Stimulated activated CD4-positive, alpha-beta T cell treated with anti-CD3 and anti-CD28 coated beads, Interleukin-2, amount 100 ng/mL, for 4 hours (primary cell): ENCODE data around the gene GPR18.
"Not testable (repeated sequence)": the region's sequence is repeated elsewhere in the genome, so short reads cannot be mapped to it uniquely, and the experiment has no call there.

Source experiments
- DNase-seq: peaks from one replicate; pipeline ENCODE4 v3.0.0-alpha.2; 2020; ENCODE audit warnings: low read depth

Gene GPR18

GRCh38 chr13:99266827-99267226, 8.6 kb upstream of the GPR18 start:
- DNase-seq = no peak

GRCh38 chr13:99265821-99266426, 7.7 kb upstream of the GPR18 start:
- no peak for DNase-seq

DNA sequence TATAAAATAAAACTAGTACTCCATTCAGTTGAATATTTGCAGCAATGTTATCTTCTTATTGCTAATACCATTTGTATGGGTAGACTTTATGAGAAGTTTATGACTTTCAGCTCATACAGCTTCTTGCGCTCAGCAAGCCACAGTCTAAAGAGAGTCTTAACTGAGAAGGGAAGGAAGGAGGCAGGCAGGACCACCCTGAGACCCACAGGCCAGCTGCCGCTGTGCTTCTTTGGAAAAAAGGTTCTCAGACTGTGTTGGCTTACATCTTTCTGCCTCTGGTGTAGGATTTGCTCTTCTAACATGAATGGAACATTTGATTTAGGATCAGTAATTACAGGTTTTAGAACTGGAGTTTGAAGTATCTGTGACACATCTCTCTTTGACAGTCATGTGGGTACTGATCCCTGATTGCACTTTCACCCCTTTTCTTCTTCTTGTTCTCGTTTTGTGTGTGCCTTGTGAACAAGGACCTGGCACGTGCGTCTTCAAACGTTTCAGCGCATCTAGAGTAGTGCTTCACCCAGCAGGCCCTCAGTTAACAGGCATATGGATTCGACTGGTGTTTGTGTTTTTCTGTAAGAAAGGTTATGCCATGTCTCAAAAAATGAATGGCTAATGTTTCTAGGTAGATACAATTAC, 7.1 kb upstream of the GPR18 start:
- DNase-seq = no peak

GRCh38 chr13:99264051-99264450, 5.9 kb upstream of the GPR18 start:
- DNase-seq = no peak

GRCh38 chr13:99263126-99263785, 5.1 kb upstream of the GPR18 start:
- no peak for DNase-seq

DNA sequence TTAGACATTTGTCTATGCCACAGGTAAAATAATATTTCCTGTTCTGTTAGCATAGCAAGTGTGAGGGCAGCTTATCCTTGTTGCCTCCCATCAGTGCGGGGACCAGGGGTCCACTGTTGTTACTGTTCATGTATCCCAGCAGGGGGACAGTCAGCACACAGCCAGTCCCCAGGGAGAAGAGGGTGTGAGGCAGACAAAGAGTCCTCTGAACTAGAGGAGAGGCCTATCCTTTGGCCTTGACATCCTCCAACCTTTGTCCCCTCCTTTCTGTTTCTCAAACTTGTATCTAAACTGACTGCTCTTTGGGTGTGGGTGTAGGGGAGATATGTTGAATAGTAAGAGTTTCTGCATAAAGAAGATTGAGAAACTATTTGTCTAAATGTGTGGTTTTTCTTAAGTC, 2.9 kb upstream of the GPR18 start:
- no peak for DNase-seq

DNA sequence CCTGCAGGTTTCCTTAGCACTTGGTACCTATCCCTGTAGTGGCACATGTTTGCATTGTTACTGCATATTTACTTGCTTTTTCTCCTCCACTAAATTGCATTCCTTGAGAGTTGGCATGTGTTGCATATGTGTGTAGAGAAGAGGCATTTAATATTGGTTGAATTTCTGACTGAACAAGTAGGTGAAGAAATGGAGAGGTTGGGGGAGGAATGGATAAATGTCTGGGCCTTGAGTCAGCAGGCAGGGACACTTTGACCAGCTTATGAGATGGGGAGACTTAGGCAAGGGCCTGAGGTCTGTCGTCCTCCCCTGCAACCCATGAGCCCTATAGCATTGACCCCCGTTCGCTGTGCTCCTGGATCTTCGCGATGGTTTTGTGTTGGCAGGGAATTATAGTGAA, 2.0 kb upstream of the GPR18 start:
- no peak for DNase-seq

- no peak for DNase-seq
Observed at GRCh38 chr13:99258946-99259345, 767 bp upstream of the GPR18 start.

- no peak for DNase-seq
Observed at GRCh38 chr13:99257291-99257690, 888 bp downstream of the GPR18 start.

DNA sequence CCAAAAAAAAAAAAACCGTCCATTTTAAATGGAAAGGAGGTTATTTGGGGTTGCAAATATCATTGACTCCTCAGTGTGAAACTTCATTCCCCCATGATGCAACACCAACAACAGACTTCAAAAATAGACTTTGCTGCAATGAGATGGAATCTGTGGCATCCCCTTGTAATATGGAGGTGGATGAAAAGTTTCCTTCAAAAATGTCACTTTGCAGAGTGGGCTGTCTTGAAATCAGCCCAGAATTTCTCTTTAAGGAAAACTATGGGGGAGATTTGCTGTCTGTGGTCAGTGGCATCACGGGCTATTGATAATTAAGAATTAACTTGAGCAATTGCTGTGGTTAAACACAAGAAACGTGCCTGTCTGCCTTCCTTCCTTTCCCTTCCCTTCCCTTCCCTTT, 1.5 kb downstream of the GPR18 start:
- DNase-seq = no peak

GRCh38 chr13:99256283-99256682, 1.9 kb downstream of the GPR18 start:
- DNase-seq = no peak

GRCh38 chr13:99255271-99255670, 2.9 kb downstream of the GPR18 start:
- DNase-seq = no peak

DNA sequence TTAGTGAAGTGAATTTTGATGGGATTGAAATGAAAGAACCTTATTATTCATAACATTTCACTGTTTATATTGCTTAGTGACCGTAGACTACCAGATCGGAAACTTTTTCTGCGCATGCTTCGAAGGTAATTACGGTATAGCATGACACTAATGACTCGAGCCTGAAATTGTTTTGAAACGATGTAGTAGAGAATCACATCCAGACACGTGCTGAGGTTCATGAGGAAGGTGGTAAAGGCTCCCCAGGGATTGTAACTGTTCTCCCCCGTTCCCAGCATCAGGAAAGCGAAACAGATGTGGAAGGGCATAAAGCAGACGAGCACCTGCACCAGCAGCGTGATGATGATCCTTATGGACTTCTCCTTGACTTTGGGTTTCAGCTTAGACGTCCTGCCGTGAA, 3.3 kb downstream of the GPR18 start:
- DNase-seq = no peak

GRCh38 chr13:99251921-99252320, 6.3 kb downstream of the GPR18 start:
- no peak for DNase-seq

DNA sequence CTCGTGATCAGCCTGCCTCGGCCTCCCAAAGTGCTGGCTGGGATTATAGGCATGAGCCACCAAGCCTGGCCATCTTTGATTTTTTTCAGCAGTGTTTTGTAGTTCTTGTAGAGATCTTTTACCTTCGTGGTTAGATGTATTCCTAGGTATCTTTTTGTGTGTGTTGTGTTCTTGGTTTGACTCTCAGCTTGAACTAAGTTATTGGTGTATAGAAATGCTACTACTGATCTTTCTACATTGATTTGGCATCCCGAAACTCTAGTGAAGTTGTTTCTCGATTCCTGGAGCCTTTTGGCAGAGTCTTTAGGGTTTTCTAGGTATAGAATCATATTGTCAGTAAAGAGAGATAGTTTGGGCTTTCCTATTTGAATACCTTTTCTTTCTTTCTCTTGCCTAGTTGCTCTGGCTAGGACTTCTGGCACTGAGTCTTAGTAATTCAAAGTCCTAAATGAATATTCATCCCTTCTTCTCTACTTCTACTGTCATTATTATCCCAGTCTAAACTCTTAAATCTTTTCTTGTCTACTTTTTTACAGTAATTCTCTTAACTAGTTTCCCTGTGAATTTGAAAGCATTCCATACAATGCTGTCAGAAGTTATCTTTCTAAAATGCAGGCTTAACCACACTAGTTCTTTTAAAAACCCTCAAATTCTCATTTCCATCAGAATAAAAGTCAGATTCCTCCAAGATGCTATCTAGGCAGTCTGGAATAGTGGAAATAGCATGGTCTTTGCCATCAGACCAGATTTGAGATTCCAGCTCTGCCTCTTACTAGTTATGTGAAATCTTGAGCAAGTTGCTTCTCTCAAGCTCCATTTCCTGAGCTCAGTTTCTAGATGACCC, 7.0 kb downstream of the GPR18 start:
- DNase-seq = no peak

DNA sequence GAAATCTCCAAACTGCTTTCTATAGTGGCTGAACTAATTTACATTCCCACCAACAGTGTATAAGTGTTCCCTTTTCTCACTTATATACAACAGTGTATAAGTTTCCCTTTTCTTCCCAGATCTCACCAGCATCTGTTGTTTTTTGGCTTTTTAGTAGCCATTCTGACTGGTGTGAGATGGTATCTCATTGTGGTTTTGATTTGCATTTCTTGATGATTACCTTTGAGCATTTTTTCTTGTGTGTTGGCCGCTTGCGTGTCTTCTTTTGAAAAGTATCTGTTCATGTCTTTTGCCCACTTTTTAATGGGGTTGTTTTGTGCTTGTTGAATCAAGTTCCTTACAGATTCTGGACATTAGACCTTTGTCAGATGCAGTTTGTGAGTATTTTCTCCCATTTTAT, 8.6 kb downstream of the GPR18 start:
- DNase-seq = not testable (repeated sequence)

- DNase-seq = not testable (repeated sequence)
Observed at GRCh38 chr13:99249178-99249577, 9.0 kb downstream of the GPR18 start.

- no peak for DNase-seq
Observed at GRCh38 chr13:99246100-99246499, 12.1 kb downstream of the GPR18 start.

DNA sequence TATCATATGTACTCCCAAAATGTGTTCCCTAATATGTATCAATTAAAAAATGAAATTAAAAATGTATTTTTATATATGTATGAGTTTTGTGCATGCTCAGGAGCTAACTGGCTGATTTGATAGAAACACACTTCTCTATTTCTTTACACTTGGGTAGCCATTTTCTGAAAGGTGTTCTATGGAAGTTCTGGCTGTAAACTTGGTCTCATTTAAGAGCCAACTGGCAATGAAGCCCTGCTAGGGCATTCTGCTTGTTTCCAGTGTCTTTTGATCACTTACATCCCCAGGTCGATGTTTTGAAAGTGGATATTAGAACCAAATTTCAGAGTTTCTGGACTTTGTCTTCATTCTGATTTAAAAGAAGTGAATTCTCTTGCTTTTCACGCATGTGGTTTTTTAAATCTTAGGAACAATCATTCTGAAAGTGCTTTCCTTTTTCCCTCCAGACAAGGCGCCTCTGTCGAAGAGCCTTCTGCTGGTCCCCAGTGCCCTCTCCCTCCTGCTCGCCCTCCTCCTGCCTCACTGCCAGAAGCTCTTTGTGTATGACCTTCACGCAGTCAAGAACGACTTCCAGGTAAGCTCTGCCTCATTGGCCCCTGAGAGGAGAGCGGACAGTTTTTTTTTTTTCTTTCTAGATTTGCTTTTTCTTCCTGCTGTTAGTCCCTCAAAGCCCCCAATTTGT, 20.1 kb downstream of the GPR18 start:
- DNase-seq = no peak

DNA sequence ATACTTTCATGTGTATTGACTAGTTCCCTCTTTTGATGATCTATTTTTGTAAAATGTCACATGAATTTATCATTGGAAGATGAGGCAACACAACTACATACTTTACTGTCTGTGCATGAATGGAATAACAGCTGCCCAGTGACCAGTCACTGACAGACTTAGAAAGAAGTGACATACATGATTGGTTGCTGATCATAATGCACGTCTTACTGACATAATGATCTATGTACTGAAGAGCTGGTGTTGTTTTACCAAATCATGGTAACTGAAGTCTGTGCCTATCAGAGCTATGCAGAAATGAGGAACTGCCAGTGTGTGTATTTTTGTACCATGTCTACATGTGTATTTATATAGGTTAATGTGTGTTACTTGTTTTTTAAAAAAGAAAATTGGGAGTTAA, 26.5 kb downstream of the GPR18 start:
- DNase-seq = no peak

- DNase-seq = no peak
Observed at GRCh38 chr13:99230991-99231390, 27.2 kb downstream of the GPR18 start.

DNA sequence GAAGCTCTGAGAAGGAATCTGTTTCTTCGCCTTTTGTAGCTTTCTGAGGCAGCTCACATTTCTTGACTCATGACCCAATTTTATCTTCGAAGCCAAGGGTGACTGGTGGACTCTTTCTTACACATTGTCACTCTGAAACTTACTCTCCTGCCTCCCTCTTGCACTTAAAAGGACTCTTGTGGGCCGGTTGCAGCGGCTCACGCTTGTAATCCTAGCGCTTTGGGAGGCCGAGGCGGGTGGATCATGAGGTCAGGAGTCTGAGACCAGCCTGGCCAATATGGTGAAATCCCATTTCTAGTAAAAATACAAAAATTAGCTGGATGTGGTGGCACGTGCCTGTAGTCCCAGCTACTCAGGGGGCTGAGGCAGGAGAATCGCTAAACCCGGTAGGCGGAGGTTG, 27.6 kb downstream of the GPR18 start:
- not testable (repeated sequence) for DNase-seq
